GM18508 (cell line): Measurements from ENCODE around the gene RPS3.
"Not testable (repeated sequence)": the region's sequence is repeated elsewhere in the genome, so short reads cannot be mapped to it uniquely, and the experiment has no call there.

ENCODE experiments used
- ATAC-seq: cut with Tn5 transposase; IDR thresholded peaks from one replicate; pipeline ENCODE4 v1.9.1; 2021; ENCODE audit warnings: moderate number of reproducible peaks; ENCODE audit not compliant: insufficient read depth, unreplicated experiment

Gene RPS3

GRCh38 chr11:75399344-75400145 lies at the start of gene RPS3:
Gene RPS3 (plus strand): TSS chr11:75399518. CDS start chr11:75399548, 30 bp downstream.
- peak; percentile 69 for ATAC-seq

- ATAC-seq = no peak
Measured at GRCh38 chr11:75349521-75350116, 49.7 kb upstream of the RPS3 start.

DNA sequence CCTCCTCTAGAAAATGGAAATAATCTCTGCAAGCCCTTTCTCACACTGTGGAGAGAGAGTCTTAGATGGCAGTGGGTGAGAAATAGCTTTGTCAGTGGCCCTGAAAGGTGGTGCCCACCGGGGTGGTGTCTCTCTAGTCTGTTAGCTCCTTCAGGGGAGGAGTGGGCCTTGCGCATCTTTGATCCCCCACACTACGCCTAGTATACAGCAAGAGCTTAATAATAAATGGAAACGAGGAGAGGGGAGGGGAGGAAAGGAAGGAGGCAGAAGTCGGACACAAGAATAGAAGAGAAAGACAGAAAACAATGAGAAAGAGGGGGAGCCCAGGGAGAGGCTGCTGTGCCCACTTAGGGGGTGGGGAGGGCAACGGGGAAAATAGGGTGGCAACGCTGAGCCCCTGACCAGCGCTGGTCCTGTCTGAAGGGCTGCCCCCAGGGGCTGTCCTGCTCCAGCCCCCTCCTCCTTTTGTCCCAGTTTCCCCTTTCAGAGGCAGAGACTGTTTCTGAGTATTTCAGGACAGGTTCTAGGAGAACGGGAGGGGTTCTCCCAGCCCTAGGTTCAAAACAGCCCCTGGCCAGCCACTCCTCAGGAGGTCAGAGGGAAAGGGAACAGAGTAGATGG lies 49.1 kb upstream of the RPS3 start:
- ATAC-seq = no peak

GRCh38 chr11:75350743-75351540 lies 48.4 kb upstream of the RPS3 start:
- no peak for ATAC-seq

- ATAC-seq = no peak
Measured at GRCh38 chr11:75351541-75351790, 47.9 kb upstream of the RPS3 start, which contains the start of gene ARRB1. Gene ARRB1 (minus strand): TSS chr11:75351661. CDS start chr11:75351607, 54 bp downstream.

GRCh38 chr11:75351791-75352587 lies 47.3 kb upstream of the RPS3 start:
- ATAC-seq = no peak

GRCh38 chr11:75352588-75353206 lies 46.6 kb upstream of the RPS3 start:
- ATAC-seq = no peak

DNA sequence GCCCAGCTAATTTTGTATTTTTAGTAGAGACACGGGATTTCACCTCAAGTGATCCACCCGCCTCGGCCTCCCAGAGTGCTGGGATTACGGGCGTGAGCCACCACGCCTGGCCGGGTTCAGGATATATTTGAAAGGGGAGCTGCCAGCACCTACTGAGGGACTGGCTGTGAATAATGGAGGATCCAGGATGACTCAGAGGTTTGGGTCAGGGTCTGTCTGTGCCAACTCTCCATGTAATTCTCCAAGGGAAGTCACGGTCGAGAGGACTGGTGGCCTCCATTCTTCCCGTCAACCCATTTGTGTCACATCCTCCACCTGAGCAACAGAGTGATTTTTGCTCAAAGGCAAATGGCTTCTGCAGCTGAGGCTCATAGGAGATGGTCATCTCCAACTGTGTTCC lies 44.3 kb upstream of the RPS3 start:
- ATAC-seq = no peak

DNA sequence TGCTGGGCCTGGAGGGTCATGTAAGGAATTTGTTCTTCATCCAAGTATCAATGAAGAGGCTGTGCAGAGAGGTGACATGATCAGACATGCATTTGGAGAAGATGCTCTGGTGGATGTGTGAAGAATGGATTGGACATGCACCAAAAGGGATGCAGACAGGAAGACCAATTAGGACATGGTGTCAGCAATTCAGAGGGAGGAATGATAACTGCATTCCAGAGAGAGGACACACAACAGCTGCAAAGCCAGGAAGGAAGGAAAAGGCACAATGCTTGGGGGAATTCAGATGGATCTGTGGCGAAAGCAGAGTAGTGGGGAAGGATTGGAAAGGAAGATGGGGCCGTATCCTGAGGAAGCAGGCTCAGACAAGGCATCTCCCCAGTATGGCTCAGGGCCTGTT lies 42.7 kb upstream of the RPS3 start:
- no peak for ATAC-seq

DNA sequence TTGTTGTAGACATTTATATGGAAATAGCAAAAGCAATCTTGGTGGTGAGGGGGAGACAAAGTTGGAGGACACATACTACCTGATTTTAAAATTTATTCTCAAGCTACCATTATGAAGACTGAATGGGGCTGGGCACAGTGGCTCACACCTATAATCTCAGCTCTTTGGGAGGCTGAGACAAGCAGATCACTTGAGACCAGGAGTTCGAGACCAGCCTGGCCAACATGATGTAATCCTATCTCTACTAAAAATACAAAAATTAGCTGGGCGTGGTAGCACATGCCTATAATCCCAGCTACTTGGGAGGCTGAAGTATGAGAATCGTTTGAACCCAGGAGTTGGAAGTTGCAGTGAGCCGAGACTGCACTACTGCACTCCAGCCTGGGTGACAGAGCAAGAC lies 37.0 kb upstream of the RPS3 start:
- ATAC-seq = not testable (repeated sequence)

GRCh38 chr11:75365711-75366181 lies 33.6 kb upstream of the RPS3 start:
- ATAC-seq = no peak

DNA sequence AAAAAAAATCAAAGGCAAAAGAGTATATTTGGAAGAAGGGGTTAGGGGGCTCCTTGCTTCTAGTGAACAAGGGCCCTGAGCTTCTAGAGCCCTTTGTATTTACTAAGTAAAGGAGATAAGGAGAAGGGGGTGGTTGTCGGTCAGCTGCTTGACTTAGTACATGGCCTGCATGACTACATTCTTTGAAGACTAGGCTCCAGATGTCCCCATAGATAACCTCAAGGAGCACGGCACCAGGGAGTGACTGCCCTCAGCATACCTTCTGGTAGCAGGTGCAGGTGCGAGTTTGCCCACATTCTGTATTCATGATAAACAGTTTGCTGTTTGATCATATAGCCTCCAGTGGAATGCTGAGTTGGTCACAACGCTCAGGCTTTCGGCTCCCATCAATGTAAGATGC lies 32.5 kb upstream of the RPS3 start:
- ATAC-seq = not testable (repeated sequence)

GRCh38 chr11:75369560-75370255 lies 29.6 kb upstream of the RPS3 start:
- no peak for ATAC-seq

DNA sequence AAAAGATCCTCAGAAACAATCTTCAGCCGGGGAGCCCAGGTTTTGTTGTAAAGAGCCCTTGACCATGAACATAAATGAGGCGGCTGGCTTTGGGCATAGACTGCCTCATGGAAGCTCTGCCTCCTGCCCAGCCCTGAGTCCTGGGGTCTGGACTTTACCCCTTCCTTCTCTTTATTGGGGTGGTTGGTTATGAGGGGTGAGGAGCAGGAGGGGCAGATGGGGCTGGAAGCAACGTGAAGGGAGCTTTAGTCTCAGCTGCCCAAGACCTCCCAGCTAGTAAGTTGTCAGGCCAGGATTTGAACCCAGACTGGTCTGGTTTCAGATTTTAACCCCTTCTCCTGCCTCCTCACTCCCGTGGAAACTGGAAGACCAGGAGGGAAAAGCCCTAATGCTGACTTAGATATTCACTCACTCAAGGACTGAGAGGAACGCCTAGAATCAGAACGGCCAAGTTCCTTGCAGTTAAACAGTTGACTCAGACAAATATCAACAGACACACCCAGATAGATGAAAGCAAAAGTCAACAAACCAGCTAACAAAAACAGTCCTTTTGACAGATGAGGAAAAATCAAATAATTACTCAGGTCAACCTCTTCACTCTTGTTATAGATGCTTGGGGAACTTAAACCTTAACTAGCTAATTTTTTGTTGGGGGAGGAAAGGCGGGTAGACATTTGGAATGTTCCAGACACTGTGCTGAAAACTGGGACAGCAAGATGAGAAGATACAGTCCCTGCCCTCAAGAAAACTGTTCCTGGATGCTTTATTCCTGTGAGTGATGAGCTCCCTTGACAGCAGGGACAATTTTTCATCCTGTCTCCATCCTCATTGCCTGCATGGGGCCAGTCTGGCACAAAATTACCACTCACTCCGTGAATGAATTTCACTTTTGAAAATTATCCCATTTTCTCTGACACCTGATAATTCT lies 27.1 kb upstream of the RPS3 start:
- no peak for ATAC-seq

DNA sequence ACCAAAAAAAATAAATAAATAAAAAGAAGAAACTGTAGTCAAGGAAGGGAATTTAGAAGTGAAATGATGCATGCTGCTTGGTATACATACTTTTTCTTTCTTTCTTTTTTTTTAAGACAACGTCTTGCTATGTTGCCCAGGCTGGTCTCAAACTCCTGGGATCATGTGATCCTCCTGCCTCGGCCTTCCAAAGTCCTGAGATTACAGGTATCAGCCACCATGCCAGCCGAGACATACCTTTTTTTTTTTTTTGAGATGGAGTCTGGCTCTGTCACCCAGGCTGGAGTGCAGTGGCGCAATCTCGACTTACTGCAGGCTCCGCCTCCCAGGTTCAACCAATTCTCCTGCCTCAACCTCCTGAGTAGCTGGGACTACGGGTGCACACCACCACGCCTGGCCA lies 26.1 kb upstream of the RPS3 start:
- no peak for ATAC-seq

DNA sequence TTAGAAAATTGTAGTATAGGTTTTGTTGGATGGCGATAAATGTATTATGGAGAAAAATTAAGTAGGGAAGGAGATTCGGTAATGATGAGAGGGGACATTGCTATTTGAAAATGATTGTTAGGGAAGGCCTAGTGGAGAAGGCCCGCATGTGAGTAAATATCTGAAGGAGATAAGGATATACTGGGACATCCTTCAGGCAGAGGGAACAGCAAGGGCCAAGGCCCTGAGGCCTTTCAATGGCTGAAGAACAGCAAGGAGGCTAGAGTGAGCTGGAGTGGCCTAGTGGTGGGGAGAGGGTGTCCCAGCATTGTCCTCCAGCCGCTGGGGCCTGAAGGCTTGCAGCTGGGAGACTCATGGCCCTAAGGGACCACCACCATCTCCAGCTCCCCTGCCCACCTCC lies 24.7 kb upstream of the RPS3 start:
- ATAC-seq = no peak

DNA sequence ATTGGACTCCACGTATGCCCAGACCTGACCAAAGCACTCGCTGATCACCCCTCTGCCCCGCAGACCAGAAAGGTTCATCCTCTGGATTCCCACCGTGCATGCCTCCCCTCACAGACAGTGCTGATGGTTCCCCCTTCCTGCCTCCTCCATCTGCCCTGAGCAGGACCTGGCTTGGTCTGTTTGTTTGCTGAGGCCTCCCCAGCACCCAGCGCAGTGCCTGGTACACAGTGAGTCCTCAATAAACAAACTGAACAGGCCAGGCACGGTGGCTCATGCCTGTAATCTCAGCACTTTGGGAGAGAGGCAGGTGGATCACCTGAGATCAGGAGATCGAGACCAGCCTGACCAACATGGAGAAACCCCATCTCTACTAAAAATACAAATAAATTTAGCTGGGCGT lies 23.7 kb upstream of the RPS3 start:
- ATAC-seq = no peak

- ATAC-seq = no peak
Measured at GRCh38 chr11:75376175-75376574, 23.1 kb upstream of the RPS3 start.
